ENCODE data around the gene ARFGAP3.
"Not testable (repeated sequence)": the region's sequence is repeated elsewhere in the genome, so short reads cannot be mapped to it uniquely, and the experiment has no call there.

Gene ARFGAP3

GRCh38 chr22:42794551-42795510 is 62.2 kb downstream of the ARFGAP3 start:
- no peak for DNase-seq (ENCODE audit: low spot score)

- DNase-seq (ENCODE audit: low spot score): no peak
Measured at GRCh38 chr22:42793848-42794405, 63.1 kb downstream of the ARFGAP3 start.

GRCh38 chr22:42792909-42793847 is 63.9 kb downstream of the ARFGAP3 start:
- DNase-seq (ENCODE audit: low spot score): no peak

GRCh38 chr22:42792453-42792908 is 64.6 kb downstream of the ARFGAP3 start:
- DNase-seq (ENCODE audit: low spot score): no peak

GRCh38 chr22:42791721-42792452 is 65.2 kb downstream of the ARFGAP3 start:
- DNase-seq (ENCODE audit: low spot score): no peak

- no peak for DNase-seq (ENCODE audit: low spot score)
Measured at GRCh38 chr22:42788466-42788865, 68.6 kb downstream of the ARFGAP3 start.

- no peak for DNase-seq (ENCODE audit: low spot score)
Measured at GRCh38 chr22:42788021-42788420, 69.1 kb downstream of the ARFGAP3 start.

GRCh38 chr22:42787357-42787736 is 69.7 kb downstream of the ARFGAP3 start:
- no peak for DNase-seq (ENCODE audit: low spot score)

- no peak for DNase-seq (ENCODE audit: low spot score)
Measured at GRCh38 chr22:42786606-42787356, 70.3 kb downstream of the ARFGAP3 start.

- no peak for DNase-seq (ENCODE audit: low spot score)
Measured at GRCh38 chr22:42785706-42786499, 71.2 kb downstream of the ARFGAP3 start.

- DNase-seq (ENCODE audit: low spot score): not testable (repeated sequence)
Measured at GRCh38 chr22:42782306-42782705, 74.8 kb downstream of the ARFGAP3 start.

GRCh38 chr22:42780070-42780540 is 77.0 kb downstream of the ARFGAP3 start:
- peak; percentile 73 for DNase-seq (ENCODE audit: low spot score)

- DNase-seq (ENCODE audit: low spot score): no peak
Measured at GRCh38 chr22:42777126-42777525, 79.9 kb downstream of the ARFGAP3 start.

- DNase-seq (ENCODE audit: low spot score): no peak
Measured at GRCh38 chr22:42773167-42773566, 83.9 kb downstream of the ARFGAP3 start.

- DNase-seq (ENCODE audit: low spot score): no peak
Measured at GRCh38 chr22:42772647-42773046, 84.4 kb downstream of the ARFGAP3 start.

- DNase-seq (ENCODE audit: low spot score): no peak
Measured at GRCh38 chr22:42770941-42771647, 86.0 kb downstream of the ARFGAP3 start.

- DNase-seq (ENCODE audit: low spot score): no peak
Measured at GRCh38 chr22:42770448-42770726, 86.7 kb downstream of the ARFGAP3 start.

GRCh38 chr22:42769574-42770447 is 87.3 kb downstream of the ARFGAP3 start:
- DNase-seq (ENCODE audit: low spot score): peak; percentile 85

- no peak for DNase-seq (ENCODE audit: low spot score)
Measured at GRCh38 chr22:42769238-42769573, 87.9 kb downstream of the ARFGAP3 start.
